HG02970 (cell line): Measurements from ENCODE around the gene OR51G1.
"Not testable (repeated sequence)": the region's sequence is repeated elsewhere in the genome, so short reads cannot be mapped to it uniquely, and the experiment has no call there.

Experiments
- ATAC-seq: cut with Tn5 transposase; IDR thresholded peaks from one replicate; pipeline ENCODE4 v1.9.1; 2021; ENCODE audit warnings: mild to moderate bottlenecking, moderate library complexity, moderate number of reproducible peaks; ENCODE audit not compliant: unreplicated experiment, low FRiP score

Gene OR51G1, protein sequence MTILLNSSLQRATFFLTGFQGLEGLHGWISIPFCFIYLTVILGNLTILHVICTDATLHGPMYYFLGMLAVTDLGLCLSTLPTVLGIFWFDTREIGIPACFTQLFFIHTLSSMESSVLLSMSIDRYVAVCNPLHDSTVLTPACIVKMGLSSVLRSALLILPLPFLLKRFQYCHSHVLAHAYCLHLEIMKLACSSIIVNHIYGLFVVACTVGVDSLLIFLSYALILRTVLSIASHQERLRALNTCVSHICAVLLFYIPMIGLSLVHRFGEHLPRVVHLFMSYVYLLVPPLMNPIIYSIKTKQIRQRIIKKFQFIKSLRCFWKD

DNA sequence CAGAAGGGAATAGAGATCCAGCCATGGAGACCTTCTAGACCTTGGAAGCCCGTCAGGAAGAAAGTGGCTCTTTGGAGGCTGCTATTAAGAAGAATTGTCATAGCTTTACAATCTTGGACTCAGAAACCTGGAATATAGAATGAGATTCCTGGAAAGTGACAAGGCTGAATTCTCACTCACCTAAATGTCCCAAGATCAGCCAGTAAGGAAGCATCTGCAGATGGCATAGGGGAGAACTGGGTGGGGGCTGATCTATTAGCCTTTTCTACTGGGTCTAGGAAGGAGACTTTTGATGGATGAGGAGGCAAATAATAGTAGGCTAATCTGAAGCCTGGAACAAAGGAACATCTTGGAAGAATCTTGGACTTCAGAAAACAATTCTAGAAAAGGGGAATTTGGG is at the start of gene OR51G1:
Gene OR51G1, minus strand, starts transcription at position 101 of the 400 bp plus-strand sequence. Its CDS starts 0 bp downstream, at position 101.
- no peak for ATAC-seq

DNA sequence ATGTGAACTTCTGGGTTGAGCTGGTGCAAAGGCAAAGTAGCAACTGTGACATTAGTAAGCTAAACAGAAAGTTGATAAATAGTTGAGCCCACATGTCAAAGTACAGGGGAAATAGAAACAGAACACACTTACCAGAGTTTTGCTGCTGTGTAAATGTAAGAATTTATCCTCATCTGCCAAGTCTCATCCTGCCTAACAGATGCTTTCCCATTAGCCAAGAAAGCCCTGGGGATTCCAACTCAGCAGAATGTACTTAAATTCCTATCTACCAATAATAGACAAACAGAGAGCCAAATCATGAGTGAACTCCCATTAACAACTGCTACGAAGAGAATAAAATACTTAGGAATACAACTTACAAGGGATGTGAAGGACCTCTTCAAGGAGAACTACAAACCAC is 38.7 kb upstream of the OR51G1 start:
- ATAC-seq, result no peak

DNA sequence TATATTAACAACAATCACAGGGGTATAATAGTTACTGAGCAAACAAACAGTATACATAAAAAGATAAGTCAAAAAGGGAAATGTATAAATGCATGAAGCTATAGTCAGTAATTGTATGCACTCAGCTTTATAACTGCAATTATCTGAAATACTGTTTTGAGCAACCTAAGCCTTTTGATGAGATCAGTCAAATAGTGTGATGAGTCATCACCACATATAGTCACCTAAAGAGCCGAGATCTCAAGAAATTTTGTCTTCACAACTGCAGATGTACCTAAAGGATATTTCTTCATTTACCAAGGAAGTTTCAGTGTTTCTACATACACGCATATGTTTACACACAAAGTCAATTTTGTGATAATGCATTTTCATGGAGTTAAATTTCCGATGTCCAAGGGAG is 36.7 kb upstream of the OR51G1 start:
- no peak for ATAC-seq

DNA sequence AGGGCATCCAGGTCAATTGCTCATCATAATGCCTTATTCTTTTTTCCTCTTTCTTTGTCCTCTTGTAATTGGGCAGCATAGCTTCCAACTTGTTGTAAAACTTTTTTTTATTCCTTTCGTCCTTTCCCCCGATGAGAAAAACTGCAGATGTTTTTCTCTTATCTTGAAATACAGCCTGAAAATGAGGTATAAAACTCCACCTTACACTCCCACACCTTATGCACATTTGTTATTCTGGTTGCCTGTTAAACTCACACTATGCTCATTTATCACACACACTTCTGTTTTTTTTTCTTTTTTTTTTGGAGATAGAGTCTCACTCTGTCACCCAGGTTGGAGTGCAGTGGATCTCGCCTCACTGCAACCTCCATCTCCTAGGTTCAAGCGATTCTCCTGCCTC is 33.3 kb upstream of the OR51G1 start:
- ATAC-seq, result no peak

DNA sequence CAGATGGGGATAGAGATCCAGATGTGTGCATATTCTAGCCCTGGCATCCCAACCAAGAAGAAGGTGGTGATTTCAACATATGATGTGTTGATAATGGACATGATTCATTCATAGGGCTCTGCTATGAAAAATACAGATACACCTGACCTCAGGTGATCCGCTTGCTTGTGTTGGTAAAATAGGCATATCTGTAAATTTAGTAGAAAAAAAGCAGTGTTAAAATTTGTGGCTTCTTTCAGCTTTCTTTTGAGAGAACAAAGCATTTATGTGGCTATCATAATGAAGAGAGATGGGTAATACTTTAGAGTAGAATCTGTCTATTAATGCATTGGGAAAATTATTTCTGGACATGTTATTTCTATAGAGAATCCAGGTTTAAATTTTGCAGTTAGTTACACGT is 31.5 kb upstream of the OR51G1 start, which contains the start of gene OR51A2:
Gene OR51A2, minus strand, starts transcription at position 101 of the 400 bp plus-strand sequence. Its CDS starts 0 bp downstream, at position 101.
- ATAC-seq, result not testable (repeated sequence)

DNA sequence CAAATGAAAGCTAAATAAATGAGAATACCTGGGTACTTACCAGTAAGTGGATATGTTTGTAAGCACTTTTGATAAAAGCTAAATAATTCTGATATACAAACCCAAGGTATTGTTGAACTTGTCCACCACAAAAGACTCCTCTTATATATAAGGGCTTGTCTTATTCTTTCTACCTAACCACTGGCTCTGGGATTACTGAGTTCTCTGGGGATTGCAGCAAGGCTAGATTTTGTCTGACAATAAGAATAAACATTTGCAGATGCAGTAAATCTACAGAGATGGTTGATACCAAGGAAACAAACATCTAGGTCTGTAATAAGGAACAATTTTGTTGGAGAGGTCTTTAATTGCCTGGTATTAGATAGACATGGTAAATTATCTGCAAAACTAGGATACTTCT is 23.4 kb upstream of the OR51G1 start, which contains the start of gene OR51A4:
Gene OR51A4, minus strand, starts transcription at position 101 of the 400 bp plus-strand sequence. CDS start 505 bp downstream, outside the sequence.
- ATAC-seq, result no peak

DNA sequence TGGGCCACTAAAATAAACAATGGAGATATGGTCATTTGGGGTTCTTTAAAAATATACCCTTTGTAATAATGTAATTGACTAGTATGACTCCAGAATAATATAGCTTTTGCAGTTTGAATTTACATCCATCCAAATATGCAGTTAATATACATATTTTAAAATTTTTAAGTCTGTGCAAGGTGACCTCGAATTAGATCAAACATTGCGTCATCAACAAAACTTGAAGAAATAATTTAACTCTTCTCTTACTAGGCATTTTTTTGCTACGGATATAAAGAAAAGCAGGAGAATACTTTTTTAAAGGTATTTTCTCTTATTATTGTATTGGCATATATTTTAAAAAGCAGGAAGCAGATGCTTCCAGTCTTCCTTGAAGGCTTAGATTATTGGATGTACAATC is 12.6 kb upstream of the OR51G1 start:
- no peak for ATAC-seq

DNA sequence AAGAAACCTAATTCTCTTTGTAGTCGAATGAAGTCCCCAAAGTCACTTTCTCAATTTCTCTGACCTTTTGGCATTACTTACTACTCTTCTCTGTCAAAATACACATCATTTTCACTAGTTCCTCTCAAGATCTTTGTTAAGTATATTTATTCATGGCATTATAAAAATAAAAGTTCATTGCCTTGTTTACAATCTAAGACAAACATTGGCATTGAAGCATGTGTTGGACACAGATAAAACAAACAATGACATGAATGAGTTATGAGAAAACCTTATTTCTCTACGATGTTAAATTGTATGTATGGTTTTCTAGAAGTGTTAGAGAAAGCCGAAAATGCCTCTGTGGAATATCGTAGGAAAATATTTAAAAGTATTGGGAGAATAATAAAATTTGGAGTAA is 8.6 kb upstream of the OR51G1 start:
- no peak for ATAC-seq

DNA sequence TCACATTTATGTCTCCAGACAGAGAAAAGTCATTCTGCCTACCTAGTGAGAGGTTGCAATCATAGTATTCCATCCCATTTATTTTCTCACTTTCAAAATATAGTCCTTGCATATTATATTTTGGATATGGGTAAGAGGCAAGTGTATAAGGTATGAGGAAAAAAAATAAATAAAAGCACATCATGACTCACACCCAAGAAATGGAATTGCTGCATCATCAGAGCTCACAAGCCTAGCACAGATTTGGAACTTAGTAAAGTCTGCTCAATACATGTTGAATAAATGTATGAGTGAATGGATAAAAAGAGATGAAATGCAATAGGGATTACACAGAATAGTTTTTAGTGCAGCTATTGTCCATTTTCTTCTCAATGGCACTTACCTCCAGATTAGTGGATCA is 2.5 kb upstream of the OR51G1 start:
- ATAC-seq, result no peak

DNA sequence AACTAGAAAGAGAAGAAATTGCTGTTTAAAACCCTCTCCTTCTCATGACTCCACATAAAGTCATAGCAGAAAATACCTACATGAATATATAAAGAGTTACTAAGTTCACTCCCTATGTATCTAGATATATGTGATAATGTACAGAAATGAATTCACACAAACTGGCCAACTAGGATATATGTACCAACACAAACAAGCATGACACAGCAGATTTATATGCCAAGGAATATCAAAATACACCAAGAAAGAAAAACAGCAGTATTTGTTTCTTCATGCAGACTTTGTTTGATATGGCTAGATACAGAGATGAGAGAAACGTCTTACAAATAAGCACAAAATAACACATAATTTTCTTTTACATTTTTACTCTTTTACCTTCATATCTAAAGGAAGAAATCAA is 1.8 kb downstream of the OR51G1 start:
- ATAC-seq, result no peak

DNA sequence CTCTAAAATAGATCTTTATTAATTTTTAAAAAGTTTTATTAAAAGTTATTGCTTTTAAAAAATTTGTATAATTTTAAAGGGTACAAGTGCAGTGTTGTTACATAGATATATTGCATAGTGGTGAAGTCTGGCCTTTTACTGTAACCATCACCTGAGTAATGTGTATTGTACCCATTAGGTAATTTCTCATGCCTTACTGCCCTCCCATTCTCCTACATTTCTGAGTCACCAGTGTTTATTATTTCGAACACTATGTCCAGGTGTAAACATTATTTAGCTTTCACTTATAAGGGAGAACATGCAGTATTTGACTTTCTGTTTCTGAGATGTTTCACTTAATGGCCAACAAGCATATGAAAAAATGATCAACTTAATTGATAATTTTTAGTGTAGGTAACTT is 2.3 kb downstream of the OR51G1 start:
- no peak for ATAC-seq

DNA sequence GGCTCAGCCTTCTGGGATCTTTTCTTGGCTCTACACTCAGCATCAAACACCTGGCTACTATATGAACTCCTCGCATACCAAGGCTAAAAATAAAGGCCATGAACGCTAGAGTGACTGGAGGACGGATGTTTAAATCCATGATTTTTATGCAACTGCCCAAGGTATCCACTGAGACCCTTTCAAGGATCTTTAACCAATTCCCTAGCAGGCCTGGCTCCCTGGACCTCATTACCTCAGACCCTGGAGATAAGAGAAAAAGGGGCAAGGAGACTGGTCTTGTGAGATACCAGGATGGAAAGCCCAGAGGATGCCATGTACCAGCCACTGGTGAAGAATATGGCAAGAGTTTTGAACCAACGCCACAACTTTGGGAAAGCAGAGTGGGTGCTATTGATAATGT is 4.9 kb downstream of the OR51G1 start, which contains the start of gene OR51G2:
Gene OR51G2, minus strand, starts transcription at position 101 of the 400 bp plus-strand sequence. CDS start 3,687 bp downstream, outside the sequence.
- no peak for ATAC-seq

DNA sequence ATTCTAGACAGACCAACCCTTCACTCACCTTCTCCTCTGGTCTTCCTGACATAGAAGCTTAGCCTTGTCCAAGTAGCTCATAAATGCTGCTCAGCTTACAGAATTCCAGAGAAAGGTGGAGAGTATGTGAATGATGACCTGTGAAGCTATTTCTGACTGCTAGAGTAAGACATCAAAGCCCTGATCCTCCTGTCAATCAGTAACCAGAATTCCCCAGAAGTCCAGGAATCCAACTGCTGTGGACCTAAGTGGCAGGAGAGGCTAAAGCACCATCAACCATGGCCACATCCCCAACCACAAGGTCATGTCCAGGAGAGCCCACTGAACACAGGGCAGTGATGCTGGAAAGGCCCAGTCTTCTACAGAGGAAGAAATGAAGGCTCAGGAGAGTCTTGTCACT is 7.6 kb downstream of the OR51G1 start:
- no peak for ATAC-seq

DNA sequence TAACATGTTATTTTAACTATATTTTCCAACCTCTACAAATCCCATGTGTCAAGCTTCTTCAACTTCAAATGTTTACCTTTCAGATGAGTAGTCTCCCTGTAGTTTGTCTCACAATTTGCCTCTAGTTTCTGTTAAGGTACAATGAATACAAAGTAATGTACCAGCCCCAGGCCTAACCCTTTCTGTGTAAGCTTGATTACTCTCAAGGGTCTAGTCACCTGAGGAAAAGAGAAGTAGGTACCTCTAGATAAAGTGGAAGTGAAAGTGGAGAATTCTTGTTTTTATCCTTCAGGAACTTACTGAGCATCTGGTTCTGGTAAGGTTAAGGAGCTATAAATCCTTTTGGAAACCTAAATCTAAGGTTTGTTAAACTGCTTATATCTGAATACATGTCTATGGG is 20.7 kb downstream of the OR51G1 start, which contains the start of gene OR51A7:
Gene OR51A7, plus strand, starts transcription at position 300 of the 400 bp plus-strand sequence. CDS start 3,587 bp downstream, outside the sequence.
- ATAC-seq, result no peak

DNA sequence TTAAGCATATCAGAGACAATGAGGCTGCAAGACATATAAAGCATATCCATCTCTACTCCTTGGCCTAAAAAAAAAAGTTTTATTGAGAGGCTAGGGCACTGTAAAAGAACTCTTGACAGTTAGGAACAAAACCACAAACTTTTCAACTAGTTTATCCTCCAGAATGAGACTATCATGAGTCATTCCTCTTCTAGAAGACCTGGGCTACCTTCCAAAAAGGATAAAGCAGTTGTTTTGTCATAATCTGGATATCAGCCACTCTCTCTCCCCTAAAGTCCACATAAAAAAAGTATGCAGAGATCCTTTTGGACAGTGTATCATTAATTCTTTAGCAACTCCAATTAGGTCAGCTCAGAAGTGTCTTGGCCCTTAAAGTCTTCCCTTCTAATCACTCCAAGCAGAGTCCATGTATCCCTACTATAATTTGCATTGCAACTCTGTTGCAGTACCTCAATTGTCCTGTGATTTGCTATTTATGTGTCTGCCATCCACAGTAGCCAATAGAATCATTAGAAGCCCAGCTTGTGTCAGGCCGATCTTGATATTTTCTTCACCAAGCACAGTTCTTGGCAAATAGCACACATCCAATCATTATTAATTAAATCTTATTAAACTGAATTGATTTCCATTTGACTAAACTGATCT is 32.0 kb downstream of the OR51G1 start:
- ATAC-seq, result no peak

DNA sequence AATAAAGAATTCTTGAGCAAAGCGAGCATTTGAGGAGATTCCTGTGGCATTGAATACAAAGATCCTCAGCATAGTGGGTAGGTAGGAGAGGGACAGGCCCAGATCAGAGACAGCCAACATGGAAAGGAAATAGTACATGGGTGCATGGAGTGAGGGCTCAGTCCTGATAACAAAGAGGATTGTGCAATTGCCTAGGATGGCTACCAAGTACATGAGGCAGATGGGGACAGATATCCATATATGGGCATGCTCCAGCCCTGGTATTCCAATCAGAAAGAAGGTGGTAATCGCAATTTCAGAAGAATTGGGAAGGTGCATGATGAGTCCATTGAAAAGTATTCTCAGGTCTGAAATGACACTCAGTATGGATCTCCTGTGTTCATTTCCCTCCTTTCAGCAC is 33.9 kb downstream of the OR51G1 start:
- no peak for ATAC-seq

DNA sequence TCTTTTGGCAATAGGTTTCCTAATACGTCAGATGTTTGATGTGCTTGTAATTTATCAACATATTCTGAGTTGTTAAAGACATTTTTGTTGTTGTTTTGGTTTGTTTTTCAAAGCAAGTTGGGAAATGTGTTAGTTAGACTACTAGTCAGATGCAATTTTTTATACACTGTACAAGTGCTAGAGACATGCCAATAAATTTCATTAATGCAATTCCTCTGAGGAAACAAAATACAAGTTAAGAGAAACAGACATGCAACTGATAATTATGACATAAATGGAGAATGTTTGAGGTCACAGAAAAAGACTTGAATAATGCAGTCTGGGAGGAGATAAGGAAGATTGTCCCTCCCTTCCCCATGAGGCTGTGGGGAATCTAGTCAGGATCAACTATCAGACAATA is 36.5 kb downstream of the OR51G1 start:
- ATAC-seq, result no peak

DNA sequence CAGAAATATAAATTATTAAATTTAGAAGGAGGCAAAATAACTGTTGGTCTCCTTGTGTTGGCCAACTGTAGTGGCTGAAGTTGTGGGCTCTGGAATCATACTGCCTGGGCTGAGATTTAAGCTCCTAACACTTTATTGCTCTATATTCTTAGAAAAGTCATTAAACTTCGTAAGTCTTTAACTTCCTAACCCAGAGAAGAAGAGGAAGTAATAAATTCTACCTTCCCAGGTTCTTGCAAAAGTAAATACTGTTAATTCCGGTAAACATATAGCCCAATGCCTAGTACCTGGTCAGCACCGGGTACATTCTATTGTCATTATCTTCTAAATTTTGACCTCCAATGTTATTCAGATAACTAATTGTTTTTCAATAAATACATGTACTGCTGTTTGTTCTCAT is 38.0 kb downstream of the OR51G1 start:
- ATAC-seq, result no peak

DNA sequence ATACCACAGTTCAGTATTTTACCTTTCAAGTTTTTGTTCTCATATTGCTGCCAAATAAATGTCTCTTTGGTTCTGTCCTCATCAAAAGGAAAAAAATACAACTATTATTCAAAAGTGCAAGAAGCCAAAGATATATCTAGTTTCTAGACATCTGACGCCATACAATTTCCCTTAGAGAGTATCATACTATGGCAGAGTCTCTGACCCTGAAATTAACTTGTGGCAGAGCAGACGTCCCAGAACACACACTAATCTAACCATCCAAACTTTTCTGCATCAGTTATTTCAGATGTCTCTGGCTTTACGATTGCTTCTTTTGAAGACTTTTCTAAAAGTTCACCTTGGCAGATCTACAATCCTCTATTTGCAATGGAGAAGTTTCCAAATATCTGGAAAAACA is 39.8 kb downstream of the OR51G1 start:
- no peak for ATAC-seq

DNA sequence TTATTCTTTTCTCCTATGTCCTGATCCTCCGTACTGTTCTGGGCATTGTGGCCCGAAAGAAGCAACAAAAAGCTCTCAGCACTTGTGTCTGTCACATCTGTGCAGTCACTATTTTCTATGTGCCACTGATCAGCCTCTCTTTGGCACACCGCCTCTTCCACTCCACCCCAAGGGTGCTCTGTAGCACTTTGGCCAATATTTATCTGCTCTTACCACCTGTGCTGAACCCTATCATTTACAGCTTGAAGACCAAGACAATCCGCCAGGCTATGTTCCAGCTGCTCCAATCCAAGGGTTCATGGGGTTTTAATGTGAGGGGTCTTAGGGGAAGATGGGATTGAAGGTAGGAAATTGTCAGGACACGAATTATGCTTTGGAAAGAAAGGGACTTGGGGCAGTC is 41.6 kb downstream of the OR51G1 start:
- no peak for ATAC-seq

DNA sequence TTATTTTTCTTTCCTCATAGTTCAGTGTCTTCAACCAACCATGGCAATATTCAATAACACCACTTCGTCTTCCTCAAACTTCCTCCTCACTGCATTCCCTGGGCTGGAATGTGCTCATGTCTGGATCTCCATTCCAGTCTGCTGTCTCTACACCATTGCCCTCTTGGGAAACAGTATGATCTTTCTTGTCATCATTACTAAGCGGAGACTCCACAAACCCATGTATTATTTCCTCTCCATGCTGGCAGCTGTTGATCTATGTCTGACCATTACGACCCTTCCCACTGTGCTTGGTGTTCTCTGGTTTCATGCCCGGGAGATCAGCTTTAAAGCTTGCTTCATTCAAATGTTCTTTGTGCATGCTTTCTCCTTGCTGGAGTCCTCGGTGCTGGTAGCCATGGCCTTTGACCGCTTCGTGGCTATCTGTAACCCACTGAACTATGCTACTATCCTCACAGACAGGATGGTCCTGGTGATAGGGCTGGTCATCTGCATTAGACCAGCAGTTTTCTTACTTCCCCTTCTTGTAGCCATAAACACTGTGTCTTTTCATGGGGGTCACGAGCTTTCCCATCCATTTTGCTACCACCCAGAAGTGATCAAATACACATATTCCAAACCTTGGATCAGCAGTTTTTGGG is 42.2 kb downstream of the OR51G1 start, which contains the start of gene OR51T1:
Gene OR51T1, plus strand, starts transcription at position 41 of the 641 bp plus-strand sequence. Its CDS starts 0 bp downstream, at position 41.
- no peak for ATAC-seq
